Hypothalamus (tissue), 51 donors: ENCODE results near the gene SERINC4.

ENCODE experiments used
- DNase-seq, 51 donors: peaks; one replicate each; lab custom pipeline; 2025; lab: John Stamatoyannopoulos, UW

The SERINC4 gene

DNA sequence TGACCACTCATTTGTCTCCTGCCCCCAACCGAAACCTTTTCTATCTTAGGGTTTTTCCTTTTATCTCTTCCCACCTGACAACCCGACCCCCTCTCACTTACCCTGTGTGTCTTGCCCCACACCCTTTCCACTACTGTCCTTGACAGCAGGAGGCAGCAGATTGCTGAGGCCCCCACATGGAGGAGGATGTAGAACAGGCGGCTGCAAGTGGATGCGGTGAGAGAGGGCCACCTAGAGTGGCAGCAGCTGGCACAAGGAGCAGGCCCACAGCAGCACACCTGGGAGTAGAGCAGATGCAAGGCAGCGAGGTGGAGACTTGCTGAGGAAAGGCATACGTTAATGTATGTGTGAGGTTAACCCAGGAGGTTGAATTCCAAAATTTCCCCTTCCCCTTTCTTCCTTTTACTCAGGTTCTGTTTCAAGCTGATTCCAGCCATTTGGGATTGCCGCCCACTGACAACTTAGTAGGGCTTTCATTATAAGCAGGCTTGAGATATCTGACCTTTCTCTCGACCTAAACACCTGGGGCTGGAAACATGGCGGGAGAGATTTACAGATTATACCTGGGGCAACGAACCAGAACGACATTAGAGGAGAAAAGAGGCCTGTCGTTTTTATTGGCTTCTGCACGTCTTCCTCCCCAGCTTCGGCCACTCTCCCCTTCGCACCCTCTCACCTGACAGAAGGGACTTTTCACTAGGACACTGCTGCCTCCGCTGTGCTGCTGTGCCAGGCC, 643 bp downstream of the SERINC4 start:
- peak in 1 of 51 donors; percentile 11 for DNase-seq

DNA sequence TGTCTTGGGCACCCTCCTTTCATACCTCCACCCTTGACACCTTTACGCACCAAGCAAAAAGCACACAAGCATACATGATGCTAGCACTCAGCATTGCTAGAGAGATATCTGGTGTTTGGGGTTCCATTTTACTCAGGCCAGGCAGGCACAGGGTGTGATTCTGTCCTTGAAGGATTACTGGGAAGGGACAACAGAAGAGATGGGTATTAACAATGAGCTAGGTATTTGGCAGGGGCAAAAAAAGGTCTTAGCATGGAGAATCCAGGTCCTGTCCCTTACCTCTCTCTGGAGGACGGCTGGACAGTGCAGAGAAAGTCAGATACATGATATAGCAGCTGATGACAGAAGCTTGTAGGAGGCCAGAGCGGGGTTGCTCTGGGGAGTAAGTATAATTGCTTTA, 3.5 kb downstream of the SERINC4 start:
- no peak for DNase-seq

DNA sequence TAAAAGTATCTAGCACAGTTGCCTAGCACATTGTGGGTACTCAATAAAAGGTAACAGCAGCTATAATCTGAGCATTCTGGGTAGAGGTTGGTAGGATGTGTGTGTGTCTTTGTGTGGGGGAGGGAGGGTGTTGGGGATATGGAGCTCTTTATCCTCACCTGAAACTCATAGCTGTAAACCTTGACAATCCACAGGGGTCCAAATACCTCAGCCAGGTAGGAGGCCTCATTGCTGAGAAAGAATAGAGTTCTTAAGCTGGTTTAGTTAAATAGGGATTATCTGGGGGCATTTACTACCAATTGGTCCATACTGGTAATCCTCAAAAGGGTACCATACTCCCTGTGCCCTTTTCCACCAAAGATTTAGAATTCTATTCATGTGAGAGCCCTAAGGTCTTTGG, 4.0 kb downstream of the SERINC4 start:
- DNase-seq = no peak

GRCh38 chr15:43795197-43795596, 4.8 kb downstream of the SERINC4 start:
- DNase-seq = no peak

- no peak for DNase-seq
Observed at GRCh38 chr15:43794269-43795037, 5.6 kb downstream of the SERINC4 start.

GRCh38 chr15:43793647-43794046, 6.4 kb downstream of the SERINC4 start:
- peak in 1 of 51 donors; percentile 7 for DNase-seq

DNA sequence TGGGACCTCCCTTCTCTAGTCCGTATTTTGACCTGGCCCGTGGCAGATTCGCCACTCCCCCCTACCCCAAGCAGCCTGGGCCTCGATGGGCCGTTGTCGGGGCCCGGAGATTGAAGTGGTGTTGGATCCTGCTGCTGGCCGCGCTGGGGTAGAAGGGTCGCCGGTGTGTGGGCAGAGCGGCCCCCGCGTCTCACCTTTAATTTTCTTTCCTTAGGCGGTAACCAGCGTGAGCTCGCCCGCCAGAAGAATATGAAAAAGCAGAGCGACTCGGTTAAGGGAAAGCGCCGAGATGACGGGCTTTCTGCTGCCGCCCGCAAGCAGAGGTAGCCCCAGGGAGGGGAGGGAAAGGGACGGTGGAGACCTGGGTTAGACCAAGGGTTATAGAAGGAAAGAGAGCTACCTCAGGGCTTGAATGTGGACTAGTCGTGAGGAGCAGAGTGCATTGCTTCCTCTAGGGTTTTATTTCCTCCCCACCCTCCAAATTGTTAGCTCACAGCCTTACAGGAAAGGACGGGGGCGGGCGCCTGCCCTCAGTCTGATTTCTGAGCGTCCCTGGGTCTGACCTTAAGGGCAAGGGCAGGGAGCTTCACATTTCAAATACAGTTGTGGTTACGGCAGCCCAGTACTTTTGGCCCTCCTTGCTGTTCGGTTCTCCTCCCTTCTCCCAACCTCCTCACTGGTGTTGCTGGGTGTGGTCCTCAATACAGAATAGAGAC, 7.1 kb downstream of the SERINC4 start:
- peak in 2 of 51 donors; percentile 4 to 50 for DNase-seq

- DNase-seq = peak; percentile 93 to 100 (median 100)
Observed at GRCh38 chr15:43791993-43792760, 7.8 kb downstream of the SERINC4 start, which contains the start of gene SERF2. Gene SERF2 (plus strand): TSS chr15:43792320. CDS start chr15:43792377, 57 bp downstream.

DNA sequence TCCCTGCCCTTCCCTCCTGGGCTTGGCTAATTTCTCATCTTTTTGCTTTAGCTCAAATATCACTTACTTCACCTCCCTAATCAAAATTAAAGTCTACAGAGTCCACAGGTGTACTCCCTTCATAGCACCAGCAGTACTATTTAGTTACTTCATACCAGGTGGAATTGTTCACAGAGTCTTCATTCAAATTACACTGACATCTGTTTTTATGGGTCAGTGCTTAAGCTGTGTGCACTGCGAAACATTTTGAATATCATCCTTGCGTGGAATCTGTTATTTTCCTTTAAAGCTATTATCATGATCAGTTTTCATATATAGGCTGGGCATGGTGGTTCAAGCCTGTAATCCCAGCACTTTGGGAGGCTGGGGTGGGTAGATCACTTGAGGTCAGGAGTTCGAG, 10.6 kb downstream of the SERINC4 start:
- DNase-seq = no peak

GRCh38 chr15:43779016-43779415, 21.0 kb downstream of the SERINC4 start:
- DNase-seq = no peak

GRCh38 chr15:43777267-43777914, 22.6 kb downstream of the SERINC4 start:
- DNase-seq = peak in 44 of 51 donors; percentile 22 to 77 (median 57)

DNA sequence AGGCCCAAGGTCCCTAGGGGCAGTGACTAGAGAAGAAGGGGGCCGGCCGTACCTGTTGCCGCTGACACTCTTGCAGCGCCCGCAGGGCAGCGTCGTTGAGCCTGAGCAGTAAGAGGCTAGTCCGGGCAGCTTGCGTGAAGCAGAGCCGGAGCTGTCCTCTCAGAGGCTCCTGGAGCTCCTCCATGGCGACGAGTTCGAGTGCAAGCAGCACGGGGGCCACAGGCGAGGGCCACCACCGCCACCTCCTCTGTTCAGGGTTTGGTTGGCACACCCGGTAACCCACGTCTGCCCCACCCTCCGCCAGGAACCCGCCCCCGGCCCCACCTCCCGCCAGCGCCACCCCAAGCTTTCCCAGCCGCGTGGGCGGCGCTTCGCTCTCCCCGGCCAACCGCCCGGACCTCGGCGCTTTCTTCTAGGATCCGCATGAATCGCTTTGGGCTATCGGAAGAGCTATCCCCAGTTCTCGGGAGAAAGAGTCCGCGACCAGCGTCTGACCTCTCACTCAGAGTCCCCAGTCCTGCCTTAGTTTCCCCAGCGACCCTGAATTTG, 23.2 kb downstream of the SERINC4 start, which contains the start of gene ELL3:
ELL3 (minus strand) TSS at position 249 of the 549 bp plus-strand sequence; CDS start at position 184, 65 bp downstream.
- peak in 39 of 51 donors; percentile 22 to 73 (median 53) for DNase-seq

DNA sequence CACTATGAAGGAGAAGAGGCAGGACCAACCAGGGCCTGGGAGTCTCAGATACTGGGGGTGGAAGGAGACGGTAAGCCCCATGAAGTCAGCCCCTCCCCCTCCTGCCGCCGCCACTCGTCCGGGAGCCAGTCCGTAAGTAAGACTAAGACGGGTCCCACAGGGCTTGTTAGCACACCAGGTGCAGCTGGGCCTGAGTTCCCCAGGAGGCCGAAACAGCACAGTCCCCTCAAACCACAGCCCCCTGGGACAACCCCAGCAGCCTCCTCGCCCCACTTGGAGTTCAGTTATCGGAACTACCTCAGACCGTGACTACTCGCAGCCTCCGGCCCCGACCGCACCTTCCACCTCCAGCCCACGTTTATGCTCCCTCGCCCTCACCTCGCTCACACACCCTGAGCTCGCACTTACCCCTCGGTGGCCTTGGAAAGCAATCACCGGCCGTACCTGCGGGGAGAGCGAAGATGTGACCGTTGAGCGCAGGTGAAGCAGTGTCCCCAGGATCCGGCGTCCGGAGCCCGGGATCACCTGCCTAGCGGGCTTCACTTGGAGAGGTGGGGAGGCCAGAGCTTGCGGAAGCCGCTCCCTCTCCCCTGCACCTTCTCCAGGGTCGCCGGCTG, 23.8 kb downstream of the SERINC4 start:
- DNase-seq = no peak

- peak in 10 of 51 donors; percentile 4 to 31 (median 18) for DNase-seq
Observed at GRCh38 chr15:43775411-43775965, 24.5 kb downstream of the SERINC4 start.

DNA sequence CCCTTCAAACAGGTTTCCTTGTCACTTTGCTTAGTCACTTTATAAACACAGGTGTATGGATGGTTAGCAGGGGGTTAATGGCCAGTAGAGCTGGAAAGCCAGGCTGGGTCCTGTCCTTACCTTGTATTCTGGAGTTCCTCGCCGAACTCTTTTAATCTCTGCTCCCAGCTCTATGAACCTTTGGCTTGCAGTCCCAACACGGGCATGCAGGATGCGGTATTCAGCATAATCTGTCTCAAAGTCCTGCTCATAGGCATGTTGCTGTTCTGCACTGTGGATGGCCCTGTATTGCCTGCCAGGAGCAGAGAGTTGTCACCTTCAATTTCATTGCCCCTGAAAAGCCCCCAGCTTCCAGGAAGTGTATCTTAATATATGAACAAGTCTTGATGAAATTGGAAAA, 26.0 kb downstream of the SERINC4 start:
- DNase-seq = no peak

GRCh38 chr15:43772624-43773023, 27.4 kb downstream of the SERINC4 start:
- no peak for DNase-seq

- no peak for DNase-seq
Observed at GRCh38 chr15:43771816-43772215, 28.2 kb downstream of the SERINC4 start.

- peak in 16 of 51 donors; percentile 4 to 54 (median 19) for DNase-seq
Observed at GRCh38 chr15:43769584-43770228, 30.3 kb downstream of the SERINC4 start.
